Measurements from ENCODE around the gene NOA1. TPM values are rescaled to one million over a fixed set of nuclear protein-coding genes. Genes with fewer than 3 reads are reported as not detected.

The NOA1 gene
- total and polyA plus RNA-seq, 10 of the 15 experiments (the other 5 are each of a cell fraction or from before 2014, with no cell fraction given) = 3.2 to 34.0 (median 17.6) TPM

DNA sequence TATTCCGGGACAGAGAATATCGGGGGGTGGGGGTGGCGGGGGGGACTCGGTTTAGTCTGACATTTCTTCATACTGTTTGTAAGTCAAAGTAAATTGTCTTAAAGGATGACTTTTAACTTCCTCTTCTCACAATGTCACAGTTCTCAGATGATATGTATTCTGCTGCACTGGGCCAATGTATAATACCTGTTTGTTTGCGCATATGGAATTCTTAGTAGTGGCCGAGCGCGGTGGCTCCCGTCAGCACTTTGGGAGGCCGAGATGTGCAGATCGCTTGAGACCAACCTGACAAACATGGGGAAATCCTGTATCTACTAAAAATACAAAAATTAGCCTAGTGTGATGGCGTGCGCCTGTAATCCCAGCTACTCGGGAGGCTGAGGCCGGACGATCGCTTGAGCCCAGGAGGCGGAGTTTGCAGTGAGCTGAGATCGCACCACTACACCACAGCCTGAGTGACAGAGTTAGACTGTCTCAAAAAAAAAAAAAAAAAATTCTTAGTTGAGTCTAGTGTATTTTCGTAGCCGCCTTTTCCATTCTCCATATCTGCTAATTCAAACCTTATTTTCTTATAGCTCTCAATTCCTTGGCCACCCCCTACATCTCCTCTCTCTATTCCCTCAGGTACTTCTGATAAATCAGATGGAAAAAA is 2.1 kb upstream of the NOA1 start (continued):
- TF ChIP-seq, protein P1, sequence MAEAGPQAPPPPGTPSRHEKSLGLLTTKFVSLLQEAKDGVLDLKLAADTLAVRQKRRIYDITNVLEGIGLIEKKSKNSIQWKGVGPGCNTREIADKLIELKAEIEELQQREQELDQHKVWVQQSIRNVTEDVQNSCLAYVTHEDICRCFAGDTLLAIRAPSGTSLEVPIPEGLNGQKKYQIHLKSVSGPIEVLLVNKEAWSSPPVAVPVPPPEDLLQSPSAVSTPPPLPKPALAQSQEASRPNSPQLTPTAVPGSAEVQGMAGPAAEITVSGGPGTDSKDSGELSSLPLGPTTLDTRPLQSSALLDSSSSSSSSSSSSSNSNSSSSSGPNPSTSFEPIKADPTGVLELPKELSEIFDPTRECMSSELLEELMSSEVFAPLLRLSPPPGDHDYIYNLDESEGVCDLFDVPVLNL (IDR thresholded peaks at IDR 0.05; ENCODE audit: low read depth, low read length) = no peak
- TF ChIP-seq CREB1 (IDR thresholded peaks at IDR 0.05; ENCODE audit: low read depth) (no peak), TCF3 (IDR thresholded peaks at IDR 0.05; ENCODE audit: borderline replicate concordance, insufficient read depth, low read depth, low read length) (no peak), POU2F2 (IDR thresholded peaks at IDR 0.05; ENCODE audit: borderline replicate concordance, low read depth, low read length) (no peak), MTA3 (IDR thresholded peaks at IDR 0.05; ENCODE audit: borderline replicate concordance, low read length) (no peak), SMAD1 (IDR thresholded peaks at IDR 0.05; ENCODE audit: low read depth, partially characterized antibody) (no peak), STAT1 (conservative IDR thresholded peaks at IDR 0.05) (no peak), NBN (IDR thresholded peaks at IDR 0.05) (peak; percentile 42; the same call in 1 of the 2 replicates), ZNF384 (IDR thresholded peaks at IDR 0.05; ENCODE audit: borderline replicate concordance, low read depth, low read length) (peak; percentile 76; the same call in 1 of the 2 replicates), KAT2A (conservative IDR thresholded peaks at IDR 0.05; ENCODE audit: control insufficient read depth, low read depth, low read length) (no peak), CHD4 (IDR thresholded peaks at IDR 0.05) (no peak), NFYA (IDR thresholded peaks at IDR 0.05; ENCODE audit: borderline replicate concordance, low read depth, low read length) (no peak), BHLHE40 (IDR thresholded peaks at IDR 0.05; ENCODE audit: borderline replicate concordance in 1 of 2, low read depth in 2 of 2, low read length in 1 of 2) (no peak), RUNX3 (IDR thresholded peaks at IDR 0.05; ENCODE audit: low read length) (0 out of 2 replicates have a peak, but pooled peaks have one; percentile 12), NFYB (IDR thresholded peaks at IDR 0.05; ENCODE audit: insufficient read depth, low read depth, low read length) (no peak), CEBPB (IDR thresholded peaks at IDR 0.05; ENCODE audit: borderline replicate concordance in 1 of 2, low read depth in 2 of 2, low read length in 2 of 2) (no peak), SMAD5 (IDR thresholded peaks at IDR 0.05; ENCODE audit: low read depth) (no peak), NR2F1 (conservative IDR thresholded peaks at IDR 0.05) (no peak)
- TF ChIP-seq, protein P2, sequence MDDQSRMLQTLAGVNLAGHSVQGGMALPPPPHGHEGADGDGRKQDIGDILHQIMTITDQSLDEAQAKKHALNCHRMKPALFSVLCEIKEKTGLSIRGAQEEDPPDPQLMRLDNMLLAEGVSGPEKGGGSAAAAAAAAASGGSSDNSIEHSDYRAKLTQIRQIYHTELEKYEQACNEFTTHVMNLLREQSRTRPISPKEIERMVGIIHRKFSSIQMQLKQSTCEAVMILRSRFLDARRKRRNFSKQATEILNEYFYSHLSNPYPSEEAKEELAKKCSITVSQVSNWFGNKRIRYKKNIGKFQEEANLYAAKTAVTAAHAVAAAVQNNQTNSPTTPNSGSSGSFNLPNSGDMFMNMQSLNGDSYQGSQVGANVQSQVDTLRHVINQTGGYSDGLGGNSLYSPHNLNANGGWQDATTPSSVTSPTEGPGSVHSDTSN (IDR thresholded peaks at IDR 0.05; ENCODE audit: insufficient replicate concordance, low read depth, low read length) = peak; percentile 66
- TF ChIP-seq, protein P3, sequence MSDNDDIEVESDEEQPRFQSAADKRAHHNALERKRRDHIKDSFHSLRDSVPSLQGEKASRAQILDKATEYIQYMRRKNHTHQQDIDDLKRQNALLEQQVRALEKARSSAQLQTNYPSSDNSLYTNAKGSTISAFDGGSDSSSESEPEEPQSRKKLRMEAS (IDR thresholded peaks at IDR 0.05; ENCODE audit: low read depth, low read length) = no peak
- TF ChIP-seq, protein P4, sequence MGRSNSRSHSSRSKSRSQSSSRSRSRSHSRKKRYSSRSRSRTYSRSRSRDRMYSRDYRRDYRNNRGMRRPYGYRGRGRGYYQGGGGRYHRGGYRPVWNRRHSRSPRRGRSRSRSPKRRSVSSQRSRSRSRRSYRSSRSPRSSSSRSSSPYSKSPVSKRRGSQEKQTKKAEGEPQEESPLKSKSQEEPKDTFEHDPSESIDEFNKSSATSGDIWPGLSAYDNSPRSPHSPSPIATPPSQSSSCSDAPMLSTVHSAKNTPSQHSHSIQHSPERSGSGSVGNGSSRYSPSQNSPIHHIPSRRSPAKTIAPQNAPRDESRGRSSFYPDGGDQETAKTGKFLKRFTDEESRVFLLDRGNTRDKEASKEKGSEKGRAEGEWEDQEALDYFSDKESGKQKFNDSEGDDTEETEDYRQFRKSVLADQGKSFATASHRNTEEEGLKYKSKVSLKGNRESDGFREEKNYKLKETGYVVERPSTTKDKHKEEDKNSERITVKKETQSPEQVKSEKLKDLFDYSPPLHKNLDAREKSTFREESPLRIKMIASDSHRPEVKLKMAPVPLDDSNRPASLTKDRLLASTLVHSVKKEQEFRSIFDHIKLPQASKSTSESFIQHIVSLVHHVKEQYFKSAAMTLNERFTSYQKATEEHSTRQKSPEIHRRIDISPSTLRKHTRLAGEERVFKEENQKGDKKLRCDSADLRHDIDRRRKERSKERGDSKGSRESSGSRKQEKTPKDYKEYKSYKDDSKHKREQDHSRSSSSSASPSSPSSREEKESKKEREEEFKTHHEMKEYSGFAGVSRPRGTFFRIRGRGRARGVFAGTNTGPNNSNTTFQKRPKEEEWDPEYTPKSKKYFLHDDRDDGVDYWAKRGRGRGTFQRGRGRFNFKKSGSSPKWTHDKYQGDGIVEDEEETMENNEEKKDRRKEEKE (IDR thresholded peaks at IDR 0.05) = no peak
- TF ChIP-seq, protein P5, sequence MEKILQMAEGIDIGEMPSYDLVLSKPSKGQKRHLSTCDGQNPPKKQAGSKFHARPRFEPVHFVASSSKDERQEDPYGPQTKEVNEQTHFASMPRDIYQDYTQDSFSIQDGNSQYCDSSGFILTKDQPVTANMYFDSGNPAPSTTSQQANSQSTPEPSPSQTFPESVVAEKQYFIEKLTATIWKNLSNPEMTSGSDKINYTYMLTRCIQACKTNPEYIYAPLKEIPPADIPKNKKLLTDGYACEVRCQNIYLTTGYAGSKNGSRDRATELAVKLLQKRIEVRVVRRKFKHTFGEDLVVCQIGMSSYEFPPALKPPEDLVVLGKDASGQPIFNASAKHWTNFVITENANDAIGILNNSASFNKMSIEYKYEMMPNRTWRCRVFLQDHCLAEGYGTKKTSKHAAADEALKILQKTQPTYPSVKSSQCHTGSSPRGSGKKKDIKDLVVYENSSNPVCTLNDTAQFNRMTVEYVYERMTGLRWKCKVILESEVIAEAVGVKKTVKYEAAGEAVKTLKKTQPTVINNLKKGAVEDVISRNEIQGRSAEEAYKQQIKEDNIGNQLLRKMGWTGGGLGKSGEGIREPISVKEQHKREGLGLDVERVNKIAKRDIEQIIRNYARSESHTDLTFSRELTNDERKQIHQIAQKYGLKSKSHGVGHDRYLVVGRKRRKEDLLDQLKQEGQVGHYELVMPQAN (conservative IDR thresholded peaks at IDR 0.05) = no peak
